GM21423 (cell line): ENCODE data around the gene EPN1.

ENCODE experiments used
- ATAC-seq: cut with Tn5 transposase; IDR thresholded peaks from one replicate; pipeline ENCODE4 v1.9.1; 2021; ENCODE audit warnings: mild to moderate bottlenecking, moderate library complexity; ENCODE audit not compliant: unreplicated experiment

Gene EPN1

DNA sequence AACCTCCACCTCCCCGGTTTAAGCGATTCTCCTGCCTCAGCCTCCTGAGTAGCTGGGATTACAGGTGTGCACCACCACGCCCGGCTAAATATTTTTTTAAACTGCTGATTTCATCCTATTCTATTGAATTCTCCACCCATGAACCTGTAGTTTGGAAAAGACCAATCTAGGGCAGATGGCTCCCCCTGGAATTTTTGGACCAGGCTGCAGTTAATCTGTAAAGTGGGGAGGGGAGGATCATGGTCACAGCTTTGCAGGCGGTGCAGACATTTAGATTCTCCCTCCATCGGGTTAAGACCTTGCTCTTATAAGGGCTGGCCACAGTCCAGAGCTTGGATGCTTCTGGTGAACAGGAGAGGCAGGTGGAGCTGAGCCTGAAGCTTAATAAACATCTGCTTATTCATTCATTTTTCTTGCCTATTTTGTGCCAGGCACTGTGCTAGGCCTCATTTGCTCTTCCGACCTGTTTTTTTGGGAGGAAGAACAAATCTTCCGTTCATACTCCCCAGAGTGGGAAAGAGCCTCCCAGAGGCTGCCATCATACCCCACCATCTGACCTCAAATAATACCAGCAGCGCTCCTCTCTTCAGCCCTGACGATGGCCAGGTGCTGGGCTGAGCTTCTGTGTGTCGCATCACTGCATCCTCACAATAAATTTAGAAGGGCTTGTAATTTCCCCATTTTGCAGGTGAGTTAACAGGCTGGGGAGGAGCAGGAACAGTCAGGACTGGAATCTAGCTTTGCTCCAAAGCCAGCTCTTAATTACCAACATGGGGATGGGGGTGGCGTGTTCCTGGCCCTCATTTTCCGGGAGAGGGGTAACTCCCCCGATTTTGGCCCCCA lies 27.9 kb upstream of the EPN1 start:
- no peak for ATAC-seq

DNA sequence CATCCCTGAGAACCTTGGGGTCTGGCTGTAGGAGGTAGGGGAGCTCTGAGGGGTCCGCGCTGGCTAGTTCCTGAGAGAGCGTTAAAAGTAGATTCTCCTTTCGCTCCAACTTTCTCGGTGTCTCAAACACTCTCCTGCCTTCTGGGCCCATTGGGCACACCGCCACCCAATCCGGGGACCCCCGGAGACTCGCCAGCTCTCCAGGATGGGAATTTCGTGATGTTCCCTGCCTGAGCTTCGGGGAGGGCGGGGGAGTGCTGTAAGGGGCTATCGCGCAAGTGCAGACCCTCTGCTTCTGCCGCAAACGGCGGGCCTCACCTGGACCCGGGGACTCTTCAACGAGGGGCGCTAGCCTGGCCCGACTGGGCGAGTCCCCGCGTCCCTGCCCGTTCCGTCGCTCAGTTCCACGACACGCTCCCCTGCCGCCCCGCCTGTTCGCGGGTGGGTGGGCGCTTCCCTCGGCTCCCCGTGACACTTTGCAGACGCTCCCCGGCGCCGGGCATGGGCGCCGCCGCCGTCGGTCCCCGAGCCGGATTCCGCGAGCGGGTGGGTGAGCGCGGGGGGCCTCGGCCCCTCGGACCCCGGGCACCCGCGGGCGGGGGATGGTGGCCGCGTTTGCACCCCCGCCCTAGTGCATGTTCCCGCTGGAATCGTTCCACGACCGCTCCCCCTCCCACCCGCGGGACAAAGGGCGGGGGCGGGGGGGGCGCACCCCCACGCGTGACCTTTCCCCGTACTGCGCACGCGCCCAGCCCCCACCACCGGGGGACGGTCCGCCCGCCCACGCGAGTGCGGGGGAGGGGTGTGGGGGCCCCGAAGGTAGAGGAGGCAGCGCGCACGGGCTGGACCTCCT lies 27.1 kb upstream of the EPN1 start, which contains the start of gene CCDC106:
Gene CCDC106 (plus strand): TSS at position 481 of the 853 bp plus-strand sequence. CDS start 835 bp downstream, outside the sequence.
- ATAC-seq: peak; percentile 25

DNA sequence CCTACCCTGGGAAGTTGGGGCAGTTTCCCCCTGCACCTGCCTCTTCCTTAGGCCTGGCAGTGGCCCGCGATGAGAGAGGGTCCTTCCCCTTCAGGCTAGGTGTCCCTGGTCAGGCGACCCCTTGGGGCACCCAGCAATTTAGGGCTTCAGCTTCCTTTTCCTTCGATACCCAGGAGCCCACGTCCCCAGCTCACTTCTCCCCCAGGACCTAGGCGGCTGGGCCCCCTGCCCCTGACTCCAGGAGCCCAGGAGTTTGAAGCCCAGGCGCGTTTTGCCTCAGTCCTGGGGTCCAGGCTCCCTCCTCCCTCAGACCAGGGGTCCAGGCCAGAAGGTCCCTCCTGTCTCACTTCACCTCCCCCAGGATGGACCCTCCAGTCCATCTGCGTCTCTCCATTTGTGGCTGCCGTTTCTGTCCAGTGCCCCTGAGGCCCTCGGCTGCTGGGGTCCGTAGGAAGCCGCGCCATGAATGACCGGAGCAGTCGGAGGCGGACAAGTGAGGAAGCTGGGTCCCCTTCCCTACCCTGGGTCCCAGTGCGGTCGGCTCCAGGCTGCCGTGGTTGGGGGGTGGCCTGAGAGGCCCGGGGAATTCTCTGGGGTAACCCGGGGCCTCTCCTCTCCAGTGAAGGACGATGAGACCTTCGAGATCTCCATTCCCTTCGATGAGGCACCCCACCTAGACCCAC lies 26.3 kb upstream of the EPN1 start:
- no peak for ATAC-seq

DNA sequence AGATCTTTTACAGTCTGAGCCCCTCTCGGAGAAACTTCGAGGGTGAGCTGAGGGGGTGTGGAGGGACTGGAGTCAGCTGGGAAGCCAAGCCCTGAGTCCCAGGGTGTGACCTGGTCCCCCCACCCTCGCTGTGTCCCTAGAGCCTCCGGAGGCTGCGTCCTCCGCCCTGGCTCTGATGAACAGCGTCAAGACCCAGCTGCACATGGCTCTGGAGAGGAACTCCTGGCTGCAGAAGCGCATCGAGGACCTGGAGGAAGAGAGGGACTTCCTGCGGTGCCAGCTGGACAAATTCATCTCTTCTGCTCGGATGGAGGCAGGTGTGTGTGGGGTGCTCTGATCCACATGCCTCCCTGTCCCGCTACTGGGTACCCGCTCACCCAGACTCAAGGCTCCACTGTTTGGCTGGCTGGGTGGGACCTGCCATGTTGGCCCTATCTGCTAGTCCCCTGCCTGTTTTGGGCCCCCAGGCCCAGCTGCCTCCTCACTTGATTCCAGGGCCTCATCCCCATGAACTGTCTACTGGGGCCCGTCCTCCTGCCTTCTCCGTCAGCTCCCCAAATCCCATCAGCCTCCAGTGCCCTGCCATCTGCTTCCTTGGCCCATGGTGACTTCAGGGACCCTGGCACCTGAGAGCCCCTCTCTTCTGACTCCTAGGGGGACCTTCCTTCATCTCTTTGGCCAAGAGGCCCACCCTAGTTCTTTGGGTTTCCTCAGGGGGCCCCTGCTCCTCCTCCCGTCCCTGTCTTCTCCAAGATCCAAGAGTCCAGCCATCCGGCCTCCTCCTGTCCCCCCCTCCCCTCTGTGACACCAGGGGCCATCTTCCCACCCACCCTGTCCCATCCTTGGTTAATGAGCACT lies 25.5 kb upstream of the EPN1 start:
- ATAC-seq: no peak

DNA sequence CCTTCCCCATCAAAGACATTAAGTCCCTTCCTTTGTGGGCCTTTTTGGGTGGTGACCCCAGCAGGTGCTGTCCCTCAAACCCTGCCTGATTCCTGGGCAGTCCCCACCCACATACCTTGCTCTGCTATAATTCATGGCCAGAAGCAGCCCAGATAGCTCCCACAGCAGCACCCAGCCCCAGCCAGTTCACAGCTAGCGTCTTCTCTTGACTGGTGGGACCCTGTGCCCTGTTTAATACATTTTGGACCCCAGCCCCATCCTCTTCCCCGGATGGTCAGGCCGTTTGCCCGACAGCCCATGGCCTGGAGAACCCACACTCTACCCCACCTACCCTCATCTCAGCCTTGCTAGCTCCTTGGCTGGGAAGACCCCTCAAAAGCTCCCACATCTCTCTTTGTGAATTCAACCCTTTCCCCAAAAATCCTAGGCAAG lies 24.9 kb upstream of the EPN1 start:
- ATAC-seq: no peak

DNA sequence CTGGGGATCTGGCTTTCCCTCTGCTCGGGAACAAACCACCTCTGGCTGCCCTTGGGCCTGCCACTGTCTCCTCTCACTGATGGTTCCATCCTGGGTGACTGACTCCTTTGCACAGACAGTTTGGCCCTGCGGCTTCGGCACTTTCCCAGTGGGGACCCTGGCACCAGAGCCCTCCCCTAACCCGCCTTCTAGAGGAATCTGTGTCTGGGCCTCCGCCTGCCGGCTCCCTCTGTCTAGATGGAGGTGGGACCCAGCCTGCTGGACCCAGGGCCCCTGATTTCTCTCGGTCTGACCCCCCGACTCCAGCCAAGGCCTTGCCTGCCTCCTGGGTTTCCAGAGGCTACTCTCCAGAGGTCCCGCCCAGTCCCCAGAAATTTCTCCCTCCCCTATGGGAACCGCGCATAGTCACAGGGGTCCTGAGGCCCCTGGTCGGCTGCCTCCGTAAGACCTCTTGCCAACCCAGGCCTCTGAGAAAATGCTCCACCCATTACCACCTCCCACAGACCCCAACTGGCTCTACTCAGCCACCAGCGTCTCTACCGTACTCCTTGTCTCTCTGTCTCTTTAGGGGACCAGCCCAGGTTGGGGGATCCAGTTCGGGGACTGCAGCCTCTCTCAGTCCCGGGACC lies 24.3 kb upstream of the EPN1 start:
- ATAC-seq: no peak

DNA sequence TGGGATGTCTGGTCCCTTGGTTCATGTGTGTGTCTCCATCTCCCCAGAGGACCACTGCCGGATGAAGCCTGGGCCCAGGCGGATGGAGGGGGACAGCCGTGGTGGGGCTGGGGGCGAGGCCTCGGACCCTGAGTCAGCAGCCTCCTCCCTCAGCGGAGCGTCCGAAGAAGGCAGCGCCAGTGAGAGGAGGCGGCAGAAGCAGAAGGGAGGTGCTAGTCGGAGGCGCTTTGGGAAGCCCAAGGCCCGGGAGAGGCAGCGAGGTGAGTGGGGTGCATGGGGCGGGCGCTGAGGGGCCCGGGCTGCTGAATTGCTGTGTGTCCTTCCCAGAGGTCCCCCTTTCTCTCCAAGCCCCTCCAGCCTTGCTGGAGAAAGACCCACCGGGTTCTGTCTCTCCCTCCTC lies 23.8 kb upstream of the EPN1 start:
- ATAC-seq: no peak

DNA sequence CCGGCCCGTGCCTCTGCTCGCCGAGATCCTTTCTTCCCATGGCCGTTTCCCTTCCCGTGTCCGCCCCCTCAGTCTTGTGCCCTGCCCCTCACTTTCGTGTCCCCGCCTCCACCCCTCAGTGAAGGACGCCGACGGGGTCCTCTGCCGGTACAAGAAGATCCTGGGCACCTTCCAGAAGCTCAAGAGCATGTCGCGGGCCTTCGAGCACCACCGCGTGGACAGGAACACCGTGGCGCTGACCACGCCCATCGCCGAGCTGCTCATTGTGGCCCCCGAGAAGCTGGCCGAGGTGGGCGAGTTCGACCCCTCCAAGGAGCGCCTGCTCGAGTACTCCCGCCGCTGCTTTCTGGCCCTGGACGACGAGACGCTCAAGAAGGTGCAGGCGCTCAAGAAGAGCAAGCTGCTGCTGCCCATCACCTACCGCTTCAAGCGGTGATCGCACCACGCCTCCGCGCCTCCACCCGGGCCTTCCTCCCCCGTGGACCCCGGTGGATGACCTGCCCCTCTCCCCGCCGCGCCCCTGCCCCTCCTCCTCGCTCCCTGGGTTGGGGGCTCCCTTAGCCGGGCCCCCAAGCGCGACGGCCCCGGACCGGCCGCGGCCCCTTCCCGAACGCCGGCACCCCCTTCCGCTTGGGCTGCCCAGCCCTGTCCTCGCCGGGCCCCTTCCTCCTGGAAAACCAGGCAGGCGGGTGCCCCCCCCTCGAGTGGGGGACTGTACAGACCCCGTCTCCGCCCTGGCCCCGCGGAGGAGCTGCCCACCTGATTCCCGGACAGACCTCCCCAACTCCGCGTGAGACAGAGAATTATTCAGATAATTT lies 22.5 kb upstream of the EPN1 start:
- no peak for ATAC-seq

DNA sequence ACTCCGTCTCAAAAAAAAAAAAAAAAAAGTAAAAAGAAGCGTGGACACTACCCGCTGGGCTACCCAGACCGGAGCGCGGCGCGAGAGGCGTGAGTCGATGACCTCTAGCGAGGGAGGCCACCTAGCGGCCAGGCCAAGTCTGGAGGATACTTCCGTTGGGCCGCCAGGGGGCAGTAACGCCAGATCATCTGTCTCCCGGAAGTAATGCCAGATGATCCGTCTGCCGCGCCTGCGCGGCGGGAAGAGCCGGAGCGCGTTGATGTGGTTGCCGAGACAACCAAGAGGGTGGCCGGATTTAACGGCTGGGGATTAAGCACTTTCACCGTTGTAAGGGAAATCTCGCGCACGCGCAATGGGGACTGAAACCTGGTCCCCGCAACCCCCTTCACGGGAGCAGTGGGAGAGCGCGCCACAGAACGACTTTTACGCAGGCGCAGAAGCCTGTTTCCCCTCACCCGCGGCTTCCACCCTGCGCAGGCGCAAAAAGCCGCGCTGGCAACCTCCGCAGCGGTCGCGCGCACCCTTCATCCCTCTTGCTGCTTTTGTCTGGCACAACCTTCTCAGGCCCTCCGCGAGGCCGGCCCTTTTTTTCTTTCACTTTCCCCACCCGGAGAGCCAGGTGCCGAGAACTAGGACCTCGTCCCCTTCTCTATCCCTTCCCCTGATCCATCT lies 21.2 kb upstream of the EPN1 start:
- peak; percentile 40 for ATAC-seq

DNA sequence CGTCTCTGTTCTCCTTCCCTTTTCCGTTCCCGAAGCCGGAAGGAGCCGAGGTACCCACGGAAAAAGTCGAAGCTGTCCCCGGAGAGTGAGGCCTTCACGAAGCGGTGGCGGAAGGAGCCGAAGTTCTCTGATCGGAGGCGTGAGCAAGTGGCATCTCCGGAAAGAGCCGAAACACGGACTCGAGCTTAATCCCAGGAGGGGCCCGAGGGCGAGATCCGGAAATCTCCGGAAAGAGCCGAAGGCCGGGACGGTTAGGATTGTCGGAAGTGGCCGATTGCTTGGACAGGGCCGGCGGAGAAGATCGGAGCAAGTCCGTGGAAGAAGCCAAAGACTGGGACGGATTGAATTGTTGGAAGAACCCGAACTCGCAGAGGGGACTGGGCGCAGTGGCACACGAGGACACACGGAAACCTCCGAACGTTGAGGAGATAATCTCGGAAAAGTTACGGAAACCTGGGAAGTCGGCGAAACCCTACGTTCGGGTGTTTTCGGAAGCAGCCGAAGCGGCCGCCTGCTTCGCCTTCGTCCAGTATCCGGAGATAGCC lies 20.6 kb upstream of the EPN1 start:
- peak; percentile 60 for ATAC-seq

DNA sequence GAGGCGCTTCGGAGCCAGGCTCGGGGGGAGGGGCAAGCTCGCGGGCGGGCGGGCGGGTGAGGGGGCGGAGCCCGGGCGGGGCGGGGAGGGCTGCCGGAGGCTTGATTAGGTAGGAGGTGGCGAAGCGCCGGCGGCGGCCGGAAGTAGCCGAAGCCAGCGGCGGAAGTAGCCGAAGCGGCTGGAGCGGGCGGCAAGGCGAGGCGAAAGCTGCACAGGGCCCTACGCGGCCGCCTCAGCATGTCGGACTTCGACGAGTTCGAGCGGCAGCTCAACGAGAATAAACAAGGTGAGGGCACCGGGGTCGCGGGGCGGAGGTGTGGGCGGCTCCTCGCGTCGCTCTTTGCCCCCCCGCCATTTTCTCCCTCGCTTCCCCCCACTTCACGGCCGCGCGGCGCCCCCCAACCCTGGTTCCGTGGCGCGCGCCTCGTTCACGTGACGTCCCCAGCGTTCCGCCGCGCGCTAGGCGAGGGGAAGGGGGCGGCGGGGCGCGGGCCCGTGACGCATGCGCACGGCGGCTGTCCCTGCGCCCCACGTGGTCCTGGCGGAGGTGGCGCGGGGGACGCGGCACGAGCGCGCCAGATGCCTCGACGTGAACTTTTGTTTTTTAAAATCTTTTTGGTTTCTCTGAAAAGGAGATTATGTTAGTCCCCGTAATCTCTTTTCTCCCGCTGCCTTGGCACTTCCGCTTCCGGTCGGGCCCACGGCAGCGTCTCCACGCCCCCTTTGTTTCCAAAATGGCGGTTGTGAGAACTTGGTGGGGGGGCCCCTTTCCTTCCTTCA lies 20.0 kb upstream of the EPN1 start, which contains the start of gene U2AF2:
Gene U2AF2 (plus strand): TSS at position 168 of the 780 bp plus-strand sequence. CDS start 70 bp downstream, at position 238.
- peak; percentile 36 for ATAC-seq

DNA sequence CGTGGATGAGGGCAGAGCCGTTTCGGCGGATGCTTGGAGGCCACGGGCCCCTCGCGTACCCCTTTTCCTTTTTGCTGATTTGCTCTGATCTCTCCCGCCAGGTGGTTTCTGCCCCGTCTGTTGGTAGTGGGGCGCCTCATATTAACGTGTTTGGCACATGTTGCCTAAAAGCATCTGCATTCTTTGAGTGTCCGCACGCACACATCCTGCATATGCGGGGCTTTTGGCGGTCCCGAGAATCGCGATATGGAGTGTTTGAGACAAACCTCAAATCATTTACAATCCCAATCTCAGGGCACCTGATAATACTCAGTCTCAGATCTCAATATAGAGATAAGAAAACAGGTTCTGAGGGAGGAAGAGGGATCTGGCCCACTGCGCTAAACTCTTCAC lies 19.4 kb upstream of the EPN1 start:
- no peak for ATAC-seq

DNA sequence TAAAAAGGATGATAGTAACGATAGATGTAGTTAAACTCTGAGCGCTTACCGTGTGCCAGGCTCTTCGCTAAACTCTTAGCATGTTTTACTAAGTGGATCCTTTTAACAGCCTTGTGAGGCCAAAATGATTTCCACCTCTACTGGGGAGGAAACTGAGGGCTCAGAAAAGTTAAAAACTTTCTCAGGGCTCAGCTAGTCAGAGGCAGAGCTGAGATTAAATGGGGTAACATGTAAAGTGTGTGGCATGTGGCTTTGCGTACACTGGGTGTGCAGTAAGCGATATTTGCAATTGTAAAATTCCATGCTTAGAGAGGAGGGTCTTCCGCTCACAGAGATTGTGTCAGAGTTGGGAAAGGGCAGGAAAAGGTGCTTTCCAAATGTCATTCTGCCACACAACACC lies 18.5 kb upstream of the EPN1 start:
- ATAC-seq: no peak

DNA sequence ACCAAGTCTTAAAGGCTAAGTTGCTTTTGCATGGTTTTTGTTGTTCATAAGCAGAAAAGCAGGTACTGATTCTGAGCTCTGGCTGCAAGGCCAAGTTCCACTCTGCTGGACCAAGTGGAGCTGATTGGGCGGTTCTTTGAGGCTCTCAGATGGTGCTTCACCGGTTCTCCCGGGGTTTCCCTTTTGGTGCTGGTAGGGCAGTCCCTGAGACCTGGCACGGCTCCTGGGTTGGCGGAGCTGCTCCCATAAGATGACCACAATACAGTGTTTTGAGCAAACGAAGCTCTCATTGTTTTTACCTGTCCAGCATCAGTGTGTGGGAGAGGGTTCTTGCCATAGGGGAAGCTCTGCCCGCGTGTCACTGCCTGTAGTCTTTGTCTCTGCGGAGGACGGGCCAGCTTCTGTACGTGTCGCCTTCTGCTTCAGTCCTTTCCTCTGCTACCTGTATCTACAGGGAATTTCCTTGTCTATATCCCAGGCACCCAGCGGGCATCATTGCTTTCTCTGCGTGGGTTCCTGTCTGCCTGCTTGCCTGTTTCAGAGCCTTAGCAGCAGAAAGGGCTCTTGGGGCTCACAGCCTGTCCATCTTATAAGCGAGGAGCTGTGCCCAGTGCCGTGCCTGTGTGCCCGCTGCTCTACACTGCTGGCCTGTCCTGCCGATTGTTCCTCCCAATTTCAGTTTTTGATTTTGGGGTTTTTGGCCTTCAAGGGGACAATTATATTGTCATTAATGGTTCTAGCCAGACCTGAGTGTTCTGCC lies 17.9 kb upstream of the EPN1 start:
- no peak for ATAC-seq

DNA sequence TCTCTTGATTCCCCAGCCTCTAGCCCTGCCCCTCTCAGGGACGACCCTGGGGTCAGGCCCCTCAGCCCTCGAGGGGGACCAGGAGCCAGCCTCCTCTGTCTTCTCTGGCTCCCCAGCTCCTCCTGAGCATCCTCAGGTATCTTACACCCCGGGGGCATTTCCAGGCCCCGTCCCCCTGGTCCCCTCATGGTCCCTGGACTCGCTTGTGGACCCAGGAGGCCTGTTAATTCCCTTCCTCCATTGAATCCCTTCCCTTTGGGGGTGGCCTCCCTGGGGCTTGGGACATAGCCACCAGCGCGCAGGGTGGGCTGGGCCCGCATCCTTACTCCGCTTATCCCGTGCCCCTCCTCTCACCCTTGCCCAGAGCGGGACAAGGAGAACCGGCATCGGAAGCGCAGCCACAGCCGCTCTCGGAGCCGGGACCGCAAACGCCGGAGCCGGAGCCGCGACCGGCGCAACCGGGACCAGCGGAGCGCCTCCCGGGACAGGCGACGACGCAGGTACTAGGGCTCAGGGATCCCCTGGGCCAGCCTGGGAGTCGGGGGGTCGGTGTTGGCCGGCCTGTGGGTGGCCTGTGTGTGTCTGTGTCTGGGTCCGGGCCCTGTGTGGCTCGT lies 16.1 kb upstream of the EPN1 start:
- no peak for ATAC-seq

DNA sequence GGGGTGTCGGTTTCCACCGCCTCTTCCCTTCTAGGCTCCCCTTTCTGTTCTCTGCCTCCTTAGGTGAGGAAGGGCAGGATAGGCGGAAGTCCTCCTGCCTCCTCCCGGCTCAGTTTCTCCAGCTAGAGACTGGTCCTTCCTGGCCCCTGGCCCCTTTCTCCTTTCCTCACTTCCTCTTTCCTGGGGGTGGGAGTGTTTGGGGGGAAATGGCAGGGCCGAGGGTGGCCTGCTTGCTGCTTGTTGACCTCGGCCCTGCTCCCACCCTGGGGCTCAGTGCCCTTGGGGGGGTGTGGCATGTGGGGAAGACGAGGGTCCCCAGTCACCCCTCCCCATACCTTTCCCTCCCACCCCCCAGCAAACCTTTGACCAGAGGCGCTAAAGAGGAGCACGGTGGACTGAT lies 15.2 kb upstream of the EPN1 start:
- no peak for ATAC-seq
